ENCODE data around the gene ZNF212.

DNA sequence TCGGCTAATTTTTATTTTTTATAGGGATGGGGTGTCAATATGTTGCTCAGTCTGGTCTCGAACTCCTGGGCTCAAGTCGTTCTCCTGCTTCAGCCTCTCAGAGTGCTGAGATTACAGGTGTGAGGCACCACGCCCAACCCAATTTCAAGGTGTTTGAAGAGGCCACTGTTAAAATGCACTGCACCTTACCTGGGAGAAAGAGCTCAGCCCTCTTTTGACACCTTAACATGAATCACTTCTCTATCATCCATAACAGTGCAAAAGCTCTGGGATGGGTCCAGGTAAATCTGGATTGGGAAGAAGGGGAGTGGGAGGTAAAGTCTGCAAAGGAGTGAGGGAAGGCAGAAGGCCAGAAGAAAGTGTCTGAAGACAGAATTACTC lies 44.7 kb upstream of the ZNF212 start:
- no peak for TF ChIP-seq POLR2A (IDR thresholded peaks at IDR 0.05; ENCODE audit: low read length)
- no peak for TF ChIP-seq GATA1 (IDR thresholded peaks at IDR 0.05; ENCODE audit: low read depth, low read length)
